ENCODE results near the gene DLX4. TPM values are rescaled to one million over a fixed set of nuclear protein-coding genes. Genes with fewer than 3 reads are reported as not detected.

The DLX4 gene
- total and polyA plus RNA-seq, 2 experiments from 2014 or later, result 0.60 to 1.3 TPM

- TF ChIP-seq CTCF (IDR thresholded peaks at IDR 0.05; ENCODE audit: low read depth, low read length), result no peak
- Histone ChIP-seq H3K4me3 (no peak overlapping the region), H3K36me3 (no peaks in the 10 kb centered on the region)
These were observed 3.5 kb upstream of the DLX4 start for GRCh38 chr17:49965524-49965909.

GRCh38 chr17:49966767-49967166 is 2.2 kb upstream of the DLX4 start:
- H3K9me3 ChIP-seq (ENCODE audit: low read depth), result no peaks in the 10 kb centered on the region
- H3K4me3 ChIP-seq, result no peak overlapping the region
- H3K27ac ChIP-seq, result no peak overlapping the region
- H3K4me1 ChIP-seq (ENCODE audit: low read depth), result peaks cover 4% of the 10 kb centered on the region
- no peak for TF ChIP-seq CTCF (IDR thresholded peaks at IDR 0.05; ENCODE audit: low read depth, low read length)
- DNase-seq (ENCODE audit: low read depth in 1 of 2, low spot score in 1 of 2), result no peak
- no peaks in the 10 kb centered on the region for H3K36me3 ChIP-seq
- H3K27me3 ChIP-seq, result peaks cover 100% of the 10 kb centered on the region

More at GRCh38 chr17:49965524-49965909, 3.5 kb upstream of the DLX4 start:
- Histone ChIP-seq H3K27me3 (peaks cover 94% of the 10 kb centered on the region), H3K4me1 (ENCODE audit: low read depth) (no peaks in the 10 kb centered on the region), H3K27ac (no peak overlapping the region), H3K9me3 (ENCODE audit: low read depth) (no peaks in the 10 kb centered on the region)
- no peak for DNase-seq (ENCODE audit: low read depth in 1 of 2, low spot score in 1 of 2)

- Histone ChIP-seq H3K4me3 (no peak overlapping the region), H3K27me3 (peaks cover 100% of the 10 kb centered on the region), H3K36me3 (no peaks in the 10 kb centered on the region), H3K9me3 (ENCODE audit: low read depth) (no peaks in the 10 kb centered on the region), H3K4me1 (ENCODE audit: low read depth) (peaks cover 4% of the 10 kb centered on the region), H3K27ac (no peak overlapping the region)
- no peak for TF ChIP-seq CTCF (IDR thresholded peaks at IDR 0.05; ENCODE audit: low read depth, low read length)
- DNase-seq (ENCODE audit: low read depth in 1 of 2, low spot score in 1 of 2), result no peak
These were observed 1.8 kb upstream of the DLX4 start for GRCh38 chr17:49967205-49967604.

GRCh38 chr17:49967621-49968404 is 1.2 kb upstream of the DLX4 start:
- peaks cover 4% of the 10 kb centered on the region for H3K4me1 ChIP-seq (ENCODE audit: low read depth)

GRCh38 chr17:49968405-49969133 is 421 bp upstream of the DLX4 start:
- no peaks in the 10 kb centered on the region for H3K36me3 ChIP-seq
- no peak for TF ChIP-seq CTCF (IDR thresholded peaks at IDR 0.05; ENCODE audit: low read depth, low read length)
- peak overlapping the region; percentile 34 for H3K4me3 ChIP-seq
- no peaks in the 10 kb centered on the region for H3K9me3 ChIP-seq (ENCODE audit: low read depth)
- peaks cover 4% of the 10 kb centered on the region for H3K4me1 ChIP-seq (ENCODE audit: low read depth)
- peak; percentile 79 to 83 for DNase-seq (ENCODE audit: low read depth in 1 of 2, low spot score in 1 of 2)
- peaks cover 100% of the 10 kb centered on the region for H3K27me3 ChIP-seq
- H3K27ac ChIP-seq, result no peak overlapping the region

More at GRCh38 chr17:49967621-49968404, 1.2 kb upstream of the DLX4 start:
- DNase-seq (ENCODE audit: low read depth in 1 of 2, low spot score in 1 of 2), result no peak
- H3K27ac ChIP-seq, result no peak overlapping the region
- H3K36me3 ChIP-seq, result no peaks in the 10 kb centered on the region
- peaks cover 100% of the 10 kb centered on the region for H3K27me3 ChIP-seq
- no peak for TF ChIP-seq CTCF (IDR thresholded peaks at IDR 0.05; ENCODE audit: low read depth, low read length)
- peak overlapping the region; percentile 34 for H3K4me3 ChIP-seq
- H3K9me3 ChIP-seq (ENCODE audit: low read depth), result no peaks in the 10 kb centered on the region
